HUES64 (cell line): ENCODE measurements around the gene DPP6.
A peak's percentile ranks its signal among the peaks of the same experiment; 100 is the strongest.

Experiments
- H3K27ac ChIP-seq: 2 replicates; pipeline ENCODE4 v1.7.0; 2013; ENCODE audit warnings: low read depth, low read length, inconsistent platforms
- H3K27me3 ChIP-seq: 2 replicates; pipeline ENCODE4 v1.6.1; 2013; ENCODE audit warnings: mild to moderate bottlenecking, low read length; ENCODE audit not compliant: insufficient read depth
- H3K36me3 ChIP-seq: 2 replicates; pipeline ENCODE4 v1.6.1; 2013; ENCODE audit warnings: mild to moderate bottlenecking, low read length; ENCODE audit not compliant: insufficient read depth
- H3K4me1 ChIP-seq: 2 replicates; pipeline ENCODE4 v1.6.1; 2013; ENCODE audit warnings: mild to moderate bottlenecking, low read length, moderate library complexity; ENCODE audit not compliant: insufficient read depth
- H3K4me3 ChIP-seq: 2 replicates; pipeline ENCODE4 v1.5.1; 2013; ENCODE audit warnings: mild to moderate bottlenecking, low read length, moderate library complexity
- H3K9ac ChIP-seq: 2 replicates; pipeline ENCODE4 v1.6.1; 2013; ENCODE audit warnings: mild to moderate bottlenecking, low read depth, low read length
- H3K9me3 ChIP-seq: 2 replicates; pipeline ENCODE4 v1.6.1; 2013; ENCODE audit warnings: low read depth, low read length; ENCODE audit not compliant: insufficient read depth
- WGBS: fragments of 150-250, 120-280 bp; methylation state at CpG from one replicate; pipeline ENCODE4 v1.1.7; 2013; ENCODE audit warnings: missing lambda C conversion rate; 5-methylcytosine and 5-hydroxymethylcytosine counted together

The DPP6 gene

DNA sequence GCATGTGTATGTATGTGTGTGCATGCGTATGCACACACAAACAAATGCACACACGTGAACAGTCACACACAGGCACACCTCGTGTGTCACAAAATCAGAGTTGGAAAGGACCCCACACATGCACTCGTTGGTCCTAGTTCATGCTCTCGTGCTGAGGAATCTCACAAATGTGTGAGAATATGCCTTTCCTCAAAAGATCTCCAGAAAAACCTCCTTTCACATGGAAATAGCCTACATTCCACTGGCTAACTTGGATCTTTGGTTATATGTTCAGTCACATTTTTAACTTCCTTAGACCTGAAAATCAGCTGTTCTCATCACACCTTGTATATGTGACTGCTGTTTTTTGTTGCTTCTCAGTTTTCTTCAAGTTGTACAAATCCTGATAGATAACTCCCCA lies 256.7 kb downstream of the DPP6 start:
- H3K27ac ChIP-seq: peak overlapping the region; percentile 34; the same call in 1 of the 2 replicates
- WGBS: 55% methylated on average over 5 of the region's 5 CpGs
- H3K4me3 ChIP-seq: no peak overlapping the region
- no peaks in the 10 kb centered on the region for H3K36me3 ChIP-seq
- H3K9ac ChIP-seq: no peak overlapping the region
- peaks cover 21% of the 10 kb centered on the region for H3K27me3 ChIP-seq
- H3K9me3 ChIP-seq: no peaks in the 10 kb centered on the region
- H3K4me1 ChIP-seq: peaks cover 22% of the 10 kb centered on the region

DNA sequence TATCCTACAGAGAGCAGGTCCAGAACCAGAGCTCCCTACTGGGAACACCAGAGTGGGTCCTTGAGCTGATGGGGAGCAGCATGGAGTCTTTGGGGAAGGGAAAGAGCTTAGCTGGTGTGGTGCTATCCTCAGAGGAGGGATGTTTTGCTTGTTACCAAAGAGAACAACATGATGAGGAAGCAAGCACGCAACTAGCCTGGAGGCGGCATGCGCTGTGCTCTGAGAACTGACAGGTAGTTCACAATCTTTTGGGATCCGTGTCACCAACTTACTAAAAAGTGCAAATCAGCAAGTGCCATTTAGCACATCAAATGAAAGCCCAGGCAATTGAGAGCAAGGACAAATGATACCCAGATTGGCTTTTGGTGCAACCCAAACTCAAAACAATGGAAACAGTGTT lies 257.9 kb downstream of the DPP6 start:
- H3K9me3 ChIP-seq: no peaks in the 10 kb centered on the region
- H3K9ac ChIP-seq: no peak overlapping the region
- H3K27me3 ChIP-seq: peaks cover 14% of the 10 kb centered on the region
- no peak overlapping the region for H3K4me3 ChIP-seq
- H3K36me3 ChIP-seq: no peaks in the 10 kb centered on the region
- 92% methylated on average over 4 of the region's 4 CpGs for WGBS
- H3K27ac ChIP-seq: no peak overlapping the region
- H3K4me1 ChIP-seq: peaks cover 17% of the 10 kb centered on the region

DNA sequence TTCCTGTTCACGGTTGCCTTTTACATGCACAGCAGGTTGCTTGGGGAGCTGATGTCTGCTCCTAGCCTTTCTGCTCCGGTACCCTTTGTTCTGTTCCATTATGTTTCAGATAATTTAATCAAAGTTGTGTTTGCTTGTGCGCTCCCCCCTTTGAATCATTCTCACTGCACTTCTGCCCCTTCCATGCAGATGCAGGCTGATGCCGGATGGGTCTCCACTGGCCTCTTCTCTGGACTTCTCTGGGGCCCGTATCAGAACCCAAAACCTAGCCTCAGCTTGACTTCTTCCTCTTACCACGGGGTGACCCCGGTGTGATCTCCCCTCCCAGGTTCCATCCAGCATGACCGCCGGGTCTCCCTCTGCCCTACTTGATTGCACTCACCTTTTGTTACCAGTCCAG lies 272.0 kb downstream of the DPP6 start:
- Histone ChIP-seq H3K4me1 (peaks cover 14% of the 10 kb centered on the region), H3K9me3 (no peaks in the 10 kb centered on the region), H3K9ac (no peak overlapping the region), H3K4me3 (no peak overlapping the region), H3K36me3 (no peaks in the 10 kb centered on the region), H3K27me3 (no peaks in the 10 kb centered on the region), H3K27ac (no peak overlapping the region)
- 94% methylated on average over 9 of the region's 9 CpGs for WGBS

DNA sequence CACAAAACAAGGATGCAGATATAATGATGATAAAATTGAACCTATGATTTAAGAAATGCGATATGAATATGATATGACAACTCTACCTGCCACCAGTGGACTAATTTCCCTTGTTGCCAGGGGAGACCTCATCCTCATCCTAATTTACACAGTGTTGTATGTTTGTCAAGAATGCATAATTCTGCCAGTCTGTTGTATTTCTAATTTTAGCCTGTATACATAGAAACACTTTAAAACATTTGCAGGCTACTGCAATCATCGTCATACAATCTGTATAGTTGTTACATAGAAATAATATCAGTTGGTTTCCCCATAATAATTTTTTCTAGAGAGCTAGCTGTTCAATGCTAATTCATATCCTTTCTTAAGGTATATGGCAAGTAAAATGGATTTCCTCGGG lies 274.2 kb downstream of the DPP6 start:
- no peaks in the 10 kb centered on the region for H3K9me3 ChIP-seq
- H3K4me3 ChIP-seq: no peak overlapping the region
- peaks cover 14% of the 10 kb centered on the region for H3K4me1 ChIP-seq
- H3K9ac ChIP-seq: no peak overlapping the region
- H3K36me3 ChIP-seq: no peaks in the 10 kb centered on the region
- no peaks in the 10 kb centered on the region for H3K27me3 ChIP-seq
- WGBS: 100% methylated on average over 1 of the region's 3 CpGs
- H3K27ac ChIP-seq: no peak overlapping the region

DNA sequence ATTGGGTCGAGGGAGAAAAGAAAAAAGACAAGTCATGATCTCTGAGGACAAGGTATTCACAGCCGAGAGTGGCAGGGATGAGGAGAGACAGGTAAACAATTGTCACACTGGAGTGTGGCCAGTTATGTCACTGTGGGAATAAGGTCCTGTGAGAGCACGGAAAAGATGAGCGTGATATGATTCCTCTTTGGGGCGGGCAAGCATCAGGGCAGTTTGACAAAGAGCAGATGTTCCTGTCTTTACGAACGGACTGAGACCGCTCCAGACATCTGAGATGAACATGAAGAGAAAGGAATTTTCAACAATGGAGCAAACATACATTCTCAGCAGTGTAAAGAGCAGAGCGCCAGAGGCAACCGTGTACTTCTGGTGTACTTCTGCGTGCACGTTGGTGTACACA lies 278.1 kb downstream of the DPP6 start:
- no peak overlapping the region for H3K9ac ChIP-seq
- H3K36me3 ChIP-seq: no peaks in the 10 kb centered on the region
- 96% methylated on average over 12 of the region's 12 CpGs for WGBS
- H3K4me1 ChIP-seq: no peaks in the 10 kb centered on the region
- H3K27me3 ChIP-seq: no peaks in the 10 kb centered on the region
- no peaks in the 10 kb centered on the region for H3K9me3 ChIP-seq
- H3K27ac ChIP-seq: no peak overlapping the region
- no peak overlapping the region for H3K4me3 ChIP-seq

DNA sequence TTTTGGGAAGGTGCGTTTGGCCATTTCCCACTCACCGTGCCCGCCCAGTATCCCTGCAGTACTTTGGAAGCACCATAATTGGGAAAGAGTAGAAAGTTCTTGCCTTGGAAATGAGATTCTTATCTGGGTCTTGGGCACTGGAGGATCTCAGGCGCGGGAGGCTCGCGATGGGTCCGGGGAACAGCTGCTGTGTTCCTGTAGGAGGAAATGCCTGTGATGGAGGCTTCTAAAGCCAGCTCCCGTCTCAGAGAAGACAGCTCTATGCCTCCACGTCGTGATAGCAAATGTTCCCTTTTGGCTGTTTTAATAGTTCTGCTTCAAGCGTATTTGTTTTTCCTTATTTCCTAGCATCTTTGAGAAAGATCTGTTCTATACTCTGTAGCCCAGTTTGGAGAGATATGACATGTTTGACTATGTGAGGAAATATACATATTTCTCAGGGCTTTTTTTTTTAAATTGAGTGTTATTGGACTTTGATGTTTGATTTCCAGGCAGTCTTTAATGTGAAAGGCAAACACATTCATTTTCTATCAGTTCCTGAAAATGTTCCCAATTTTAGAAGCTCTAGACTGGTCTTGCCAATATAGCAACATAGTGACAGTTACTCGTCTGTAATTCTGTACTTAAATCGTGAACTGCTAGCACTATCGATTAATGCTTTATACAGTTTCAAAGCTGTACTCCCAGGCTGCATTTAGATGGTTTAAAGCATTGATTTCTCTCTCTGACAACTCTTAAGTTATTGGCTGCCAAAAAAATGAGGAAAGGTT lies 280.8 kb downstream of the DPP6 start:
- no peak overlapping the region for H3K4me3 ChIP-seq
- no peak overlapping the region for H3K9ac ChIP-seq
- no peaks in the 10 kb centered on the region for H3K9me3 ChIP-seq
- 94% methylated on average over 15 of the region's 15 CpGs for WGBS
- no peaks in the 10 kb centered on the region; the same call in 1 of the 2 replicates for H3K4me1 ChIP-seq
- no peaks in the 10 kb centered on the region for H3K27me3 ChIP-seq
- no peaks in the 10 kb centered on the region for H3K36me3 ChIP-seq
- H3K27ac ChIP-seq: no peak overlapping the region

DNA sequence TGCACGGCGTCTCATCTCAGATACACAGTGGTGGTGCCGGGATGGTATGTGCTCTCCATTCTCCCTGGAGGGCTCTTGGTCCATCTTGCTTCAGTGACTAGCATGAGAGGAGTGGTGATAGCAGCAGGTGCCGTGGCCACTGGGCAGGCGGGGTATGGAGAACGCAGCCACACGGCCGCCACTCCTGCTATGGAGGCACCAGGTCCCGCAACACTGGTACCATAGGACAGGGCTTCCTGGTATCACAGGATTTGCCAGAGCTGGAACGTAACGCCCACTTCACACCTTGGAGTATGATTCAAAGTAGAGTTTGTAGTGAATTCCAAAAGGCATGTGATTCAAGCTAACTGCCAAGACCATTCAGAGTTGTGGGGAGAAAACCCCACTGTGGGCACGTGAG lies 284.1 kb downstream of the DPP6 start:
- 94% methylated on average over 12 of the region's 12 CpGs for whole genome bisulfite sequencing
- H3K27me3 ChIP-seq: no peaks in the 10 kb centered on the region
- H3K27ac ChIP-seq: no peak overlapping the region
- no peak overlapping the region for H3K9ac ChIP-seq
- H3K4me3 ChIP-seq: no peak overlapping the region
- no peaks in the 10 kb centered on the region for H3K36me3 ChIP-seq
- H3K4me1 ChIP-seq: no peaks in the 10 kb centered on the region; the same call in 1 of the 2 replicates
- H3K9me3 ChIP-seq: no peaks in the 10 kb centered on the region

DNA sequence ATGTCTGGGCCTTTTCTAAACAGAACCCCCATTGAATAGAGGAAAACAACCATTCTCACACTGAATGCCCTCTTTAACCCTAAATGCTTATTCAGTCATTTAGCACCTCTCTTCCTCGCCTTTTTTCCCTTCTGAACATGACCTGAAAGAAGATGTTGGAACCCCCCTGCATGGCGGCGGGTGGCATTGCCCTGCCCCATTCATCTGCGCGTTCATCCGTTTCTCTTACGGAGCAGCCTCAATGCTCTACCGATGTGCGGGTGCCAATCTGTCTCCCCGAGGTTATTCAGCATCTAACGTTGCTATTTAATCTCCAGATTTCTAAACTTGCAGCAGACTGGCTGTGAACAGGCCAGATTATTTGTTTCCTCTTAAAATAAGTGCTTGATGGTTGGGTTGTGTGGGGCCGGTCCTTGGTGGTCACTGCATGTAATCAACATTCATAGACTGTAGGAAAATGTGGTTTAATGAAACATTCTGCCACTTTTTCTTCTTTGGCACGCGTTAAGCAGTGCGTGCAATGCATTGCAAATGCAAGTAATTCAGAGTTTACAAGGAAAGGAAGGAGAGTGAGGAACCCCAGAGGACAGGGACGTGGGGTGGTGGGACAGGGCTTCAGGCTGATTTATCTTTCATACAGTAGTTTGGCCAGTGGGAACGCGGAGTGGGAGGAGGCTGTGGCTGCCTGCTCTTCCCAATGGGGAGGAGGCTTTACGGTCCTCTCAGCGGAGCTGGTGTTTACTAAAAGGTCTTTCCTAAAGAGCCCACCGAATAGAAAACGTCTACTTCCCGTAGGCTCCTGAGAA lies 286.7 kb downstream of the DPP6 start:
- Histone ChIP-seq H3K9me3 (no peaks in the 10 kb centered on the region), H3K36me3 (no peaks in the 10 kb centered on the region), H3K9ac (no peak overlapping the region), H3K27ac (no peak overlapping the region), H3K4me1 (no peaks in the 10 kb centered on the region; the same call in 1 of the 2 replicates), H3K4me3 (no peak overlapping the region), H3K27me3 (no peaks in the 10 kb centered on the region)
- WGBS: 86% methylated on average over 23 of the region's 23 CpGs

DNA sequence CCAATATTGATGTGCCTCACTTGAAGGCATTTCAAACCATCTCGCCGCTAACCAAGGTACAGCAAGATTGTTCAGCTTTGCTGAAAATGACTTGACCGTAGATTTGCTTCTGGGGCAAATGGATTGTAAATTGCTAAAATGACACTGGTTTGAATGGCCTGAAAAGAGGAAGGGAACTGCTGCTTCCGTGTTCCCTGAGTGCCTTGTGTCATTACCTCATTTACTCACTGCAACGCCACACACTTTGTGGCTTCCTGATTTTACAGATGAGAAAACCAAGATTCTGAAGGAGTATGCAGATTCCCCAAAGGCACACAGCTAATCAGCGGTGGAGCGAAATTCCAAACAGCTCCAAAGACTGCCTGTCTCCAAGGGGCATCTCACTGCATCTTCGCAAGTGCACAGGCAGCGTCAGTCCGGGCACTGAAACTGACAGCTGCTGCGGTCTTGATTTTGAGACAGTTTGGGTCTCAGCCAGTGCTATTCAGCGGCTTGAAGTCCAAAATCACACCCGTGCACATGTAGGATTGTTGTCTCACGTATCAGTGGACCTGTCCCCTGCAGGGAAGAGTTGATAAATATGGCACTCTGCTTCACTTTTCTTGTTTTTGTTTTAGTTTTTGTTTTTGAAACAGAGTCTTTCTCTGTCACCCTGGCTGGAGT lies 290.9 kb downstream of the DPP6 start:
- H3K9ac ChIP-seq: no peak overlapping the region
- no peaks in the 10 kb centered on the region; the same call in 1 of the 2 replicates for H3K4me1 ChIP-seq
- H3K27ac ChIP-seq: no peak overlapping the region
- no peaks in the 10 kb centered on the region for H3K36me3 ChIP-seq
- WGBS: 94% methylated on average over 14 of the region's 14 CpGs
- no peaks in the 10 kb centered on the region for H3K27me3 ChIP-seq
- no peak overlapping the region for H3K4me3 ChIP-seq
- H3K9me3 ChIP-seq: no peaks in the 10 kb centered on the region

DNA sequence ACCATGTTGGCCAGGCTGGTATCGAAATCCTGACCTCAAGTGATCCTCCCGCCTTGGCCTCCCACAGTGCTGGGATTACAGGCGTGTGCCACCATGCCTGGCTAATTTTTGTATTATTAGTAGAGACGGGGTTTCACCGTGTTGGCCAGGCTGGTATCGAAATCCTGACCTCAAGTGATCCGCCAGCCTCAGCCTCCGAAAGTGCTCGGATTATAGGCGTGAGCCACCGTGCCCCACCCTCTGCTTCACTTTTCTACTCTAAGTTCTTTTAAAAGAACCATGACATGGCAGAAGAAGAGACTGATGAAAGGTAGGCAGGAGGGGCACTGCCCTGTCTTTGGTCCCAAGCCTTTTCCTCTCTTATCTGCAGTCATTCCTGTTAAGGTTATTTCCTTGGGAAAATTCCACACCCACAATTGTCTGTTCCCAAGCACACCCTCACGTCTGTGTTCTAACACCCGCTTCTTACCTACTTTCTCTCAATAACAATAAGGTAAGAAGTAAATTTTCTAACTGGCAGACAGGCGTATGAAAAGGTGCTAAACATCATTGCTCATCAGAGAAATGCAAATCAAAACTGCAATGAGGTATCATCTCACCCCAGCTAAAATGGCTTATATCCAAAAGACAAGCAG lies 291.7 kb downstream of the DPP6 start:
- no peaks in the 10 kb centered on the region for H3K27me3 ChIP-seq
- H3K27ac ChIP-seq: no peak overlapping the region
- no peaks in the 10 kb centered on the region for H3K36me3 ChIP-seq
- H3K9me3 ChIP-seq: no peaks in the 10 kb centered on the region
- no peaks in the 10 kb centered on the region for H3K4me1 ChIP-seq
- WGBS: 89% methylated on average over 14 of the region's 14 CpGs
- no peak overlapping the region for H3K4me3 ChIP-seq
- no peak overlapping the region for H3K9ac ChIP-seq

DNA sequence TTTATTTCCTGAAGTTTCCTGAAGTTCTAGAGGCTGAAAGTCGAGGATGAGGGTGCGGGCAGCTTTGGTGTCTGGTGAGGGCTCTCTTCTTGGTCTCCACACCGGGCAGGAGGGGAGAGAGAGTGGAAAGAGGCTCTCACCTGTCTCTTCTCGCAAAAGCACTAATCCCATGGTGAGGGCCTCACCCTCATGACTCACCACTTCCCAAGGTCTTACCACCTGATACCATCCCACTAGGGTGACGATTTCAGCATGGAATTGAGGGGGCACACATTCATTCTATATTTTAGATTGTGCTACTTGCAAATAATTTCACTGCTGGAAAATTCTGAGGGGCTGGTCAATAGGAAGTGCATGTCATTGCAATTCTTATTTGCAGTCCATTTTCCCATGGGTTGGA lies 292.9 kb downstream of the DPP6 start:
- no peaks in the 10 kb centered on the region for H3K36me3 ChIP-seq
- H3K27me3 ChIP-seq: no peaks in the 10 kb centered on the region
- H3K27ac ChIP-seq: no peak overlapping the region
- H3K4me3 ChIP-seq: no peak overlapping the region
- H3K9ac ChIP-seq: no peak overlapping the region
- 98% methylated on average over 5 of the region's 5 CpGs for WGBS
- H3K9me3 ChIP-seq: no peaks in the 10 kb centered on the region
- H3K4me1 ChIP-seq: no peaks in the 10 kb centered on the region
